ENCODE results near the gene SSH2.

The SSH2 gene

GRCh38 chr17:29840884-29841283, 89.1 kb downstream of the SSH2 start:
- DNase-seq = no peak

- DNase-seq = no peak
These were observed 90.4 kb downstream of the SSH2 start for GRCh38 chr17:29839656-29840055.

GRCh38 chr17:29838961-29839360, 91.1 kb downstream of the SSH2 start:
- DNase-seq = peak in 25 of 58 donors; percentile 0 to 52 (median 14)

GRCh38 chr17:29837531-29837930, 92.5 kb downstream of the SSH2 start:
- DNase-seq = no peak

- DNase-seq = no peak
These were observed 93.4 kb downstream of the SSH2 start for GRCh38 chr17:29836643-29837042.

GRCh38 chr17:29835435-29836351, 94.3 kb downstream of the SSH2 start:
- DNase-seq = no peak

- DNase-seq = no peak
These were observed 96.2 kb downstream of the SSH2 start for GRCh38 chr17:29833801-29834200.

- DNase-seq = no peak
These were observed 101.2 kb downstream of the SSH2 start for GRCh38 chr17:29828676-29829284.

- no peak for DNase-seq
These were observed 102.8 kb downstream of the SSH2 start for GRCh38 chr17:29827179-29827578.

GRCh38 chr17:29826114-29826692, 103.8 kb downstream of the SSH2 start:
- no peak for DNase-seq

GRCh38 chr17:29825604-29826003, 104.4 kb downstream of the SSH2 start:
- DNase-seq = no peak

GRCh38 chr17:29821897-29822296, 108.1 kb downstream of the SSH2 start:
- no peak for DNase-seq

- no peak for DNase-seq
These were observed 109.6 kb downstream of the SSH2 start for GRCh38 chr17:29820425-29820824.

- peak in 47 of 58 donors; percentile 2 to 67 (median 27) for DNase-seq
These were observed 122.3 kb downstream of the SSH2 start for GRCh38 chr17:29807520-29808361.

- DNase-seq = no peak
These were observed 127.8 kb downstream of the SSH2 start for GRCh38 chr17:29802246-29802645.

- no peak for DNase-seq
These were observed 129.6 kb downstream of the SSH2 start for GRCh38 chr17:29800457-29800856.

GRCh38 chr17:29796652-29797051, 133.4 kb downstream of the SSH2 start:
- no peak for DNase-seq

- no peak for DNase-seq
These were observed 136.5 kb downstream of the SSH2 start for GRCh38 chr17:29793501-29793900.

- no peak for DNase-seq
These were observed 138.5 kb downstream of the SSH2 start for GRCh38 chr17:29791336-29792080.
